H9 (cell line): ENCODE data around the gene OR2F2. TPM values are rescaled to one million over a fixed set of nuclear protein-coding genes. Genes with fewer than 3 reads are reported as not detected.

Experiments used
- DNase-seq: peaks from one replicate; pipeline ENCODE4 v3.0.0-alpha.2; 2017
- H2AFZ ChIP-seq: one replicate; pipeline ENCODE4 v1.6.1; 2013; ENCODE audit warnings: mild to moderate bottlenecking, low read length, control low read depth, moderate library complexity
- H2AK5ac ChIP-seq: 2 replicates; pipeline ENCODE4 v1.6.1; 2013; ENCODE audit warnings: low read length, control low read depth, mixed read lengths; ENCODE audit not compliant: insufficient read length
- H2BK120ac ChIP-seq: one replicate; pipeline ENCODE4 v1.6.1; 2013; ENCODE audit warnings: low read depth, mild to moderate bottlenecking, low read length, control low read depth, inconsistent platforms; ENCODE audit not compliant: poor library complexity, severe bottlenecking
- H2BK12ac ChIP-seq: 2 replicates; pipeline ENCODE4 v1.6.1; 2013; ENCODE audit warnings: low read length, control low read depth, mixed read lengths, low read depth; ENCODE audit not compliant: insufficient read length
- H2BK15ac ChIP-seq: 2 replicates; pipeline ENCODE4 v1.6.1; 2013; ENCODE audit warnings: low read depth, low read length, control low read depth
- H2BK20ac ChIP-seq: one replicate; pipeline ENCODE4 v1.6.1; 2013; ENCODE audit warnings: low read depth, mild to moderate bottlenecking, low read length, control low read depth, inconsistent platforms; ENCODE audit not compliant: poor library complexity, severe bottlenecking
- H2BK5ac ChIP-seq: 2 replicates; pipeline ENCODE4 v1.6.1; 2013; ENCODE audit warnings: low read length, control low read depth, mixed read lengths; ENCODE audit not compliant: insufficient read length
- H3K14ac ChIP-seq: 2 replicates; pipeline ENCODE4 v1.6.1; 2013; ENCODE audit warnings: low read length, control low read depth; ENCODE audit not compliant: insufficient read depth
- H3K18ac ChIP-seq: 2 replicates; pipeline ENCODE4 v1.6.1; 2013; ENCODE audit warnings: low read depth, mild to moderate bottlenecking, mixed read lengths, low read length, control low read depth; ENCODE audit not compliant: insufficient read length
- H3K23ac ChIP-seq: 2 replicates; pipeline ENCODE4 v1.6.1; 2013; ENCODE audit warnings: low read length, control low read depth, mixed read lengths, low read depth; ENCODE audit not compliant: insufficient read length
- H3K23me2 ChIP-seq: 2 replicates; pipeline ENCODE4 v1.6.1; 2013; ENCODE audit warnings: low read depth, mild to moderate bottlenecking, mixed read lengths, low read length, control low read depth; ENCODE audit not compliant: insufficient read length, poor library complexity, severe bottlenecking
- H3K27ac ChIP-seq: 2 replicates; pipeline ENCODE4 v1.5.1; 2013; ENCODE audit warnings: low read length, control low read depth, mixed read lengths, low read depth; ENCODE audit not compliant: insufficient read length
- H3K27me3 ChIP-seq: 2 replicates; pipeline ENCODE4 v1.6.1; 2013; ENCODE audit warnings: low read length, control low read depth, inconsistent platforms; ENCODE audit not compliant: insufficient read depth
- H3K4ac ChIP-seq: 2 replicates; pipeline ENCODE4 v1.6.1; 2013; ENCODE audit warnings: low read depth, mild to moderate bottlenecking, control low read depth, inconsistent platforms, low read length, moderate library complexity
- H3K4me1 ChIP-seq: 2 replicates; pipeline ENCODE4 v1.6.1; 2013; ENCODE audit warnings: low read length, control low read depth, inconsistent platforms; ENCODE audit not compliant: insufficient read depth
- H3K4me2 ChIP-seq: 2 replicates; pipeline ENCODE4 v1.6.1; 2013; ENCODE audit warnings: low read length, control low read depth, mixed read lengths; ENCODE audit not compliant: insufficient read length, insufficient read depth
- H3K56ac ChIP-seq: 2 replicates; pipeline ENCODE4 v1.6.1; 2013; ENCODE audit warnings: low read depth, mild to moderate bottlenecking, mixed read lengths, low read length, control low read depth; ENCODE audit not compliant: insufficient read length
- H3K79me1 ChIP-seq: 2 replicates; pipeline ENCODE4 v1.6.1; 2013; ENCODE audit warnings: low read depth, mild to moderate bottlenecking, moderate library complexity, low read length, control low read depth, inconsistent platforms; ENCODE audit not compliant: insufficient read depth, poor library complexity, severe bottlenecking
- H3K79me2 ChIP-seq: 2 replicates; pipeline ENCODE4 v1.6.1; 2013; ENCODE audit warnings: low read length, control low read depth, inconsistent platforms; ENCODE audit not compliant: insufficient read depth
- H3K9ac ChIP-seq: 2 replicates; pipeline ENCODE4 v1.6.1; 2013; ENCODE audit warnings: low read length, control low read depth, mixed read lengths; ENCODE audit not compliant: insufficient read length; ENCODE audit errors: extremely low read depth
- H3K9me3 ChIP-seq: one replicate; pipeline ENCODE4 v1.6.1; 2013; ENCODE audit warnings: low read depth, low read length, inconsistent platforms; ENCODE audit not compliant: control insufficient read depth
- H3T11ph ChIP-seq: one replicate; pipeline ENCODE4 v1.6.1; 2013; ENCODE audit warnings: mild to moderate bottlenecking, low read length, control low read depth, inconsistent platforms
- H4K20me1 ChIP-seq: one replicate; pipeline ENCODE4 v1.6.1; 2013; ENCODE audit not compliant: control insufficient read depth, insufficient read length, insufficient read depth
- H4K5ac ChIP-seq: 2 replicates; pipeline ENCODE4 v1.6.1; 2013; ENCODE audit warnings: low read depth, mild to moderate bottlenecking, mixed read lengths, low read length, control low read depth; ENCODE audit not compliant: insufficient read length
- H4K8ac ChIP-seq: replicated peaks from 2 replicates; pipeline ENCODE4 v1.6.1; 2013; ENCODE audit warnings: low read length, control low read depth, mixed read lengths, low read depth; ENCODE audit not compliant: insufficient read length
- H4K91ac ChIP-seq: 2 replicates; pipeline ENCODE4 v1.6.1; 2013; ENCODE audit warnings: low read depth, mild to moderate bottlenecking, moderate library complexity, mixed read lengths, low read length, control low read depth; ENCODE audit not compliant: insufficient read length
- H3K27ac Mint-ChIP-seq, 3 experiments: 2 replicates in 2 of 3; 3 replicates in 1 of 3; pipeline ENCODE4 v1.8.0; 2020 to 2021; ENCODE audit warnings: mixed read lengths in 3 of 3, mild to moderate bottlenecking in 1 of 3, moderate library complexity in 1 of 3
- H3K27me3 Mint-ChIP-seq: 2 replicates; pipeline ENCODE4 v1.8.0; 2021; ENCODE audit warnings: low read depth, mild to moderate bottlenecking, moderate library complexity, mixed read lengths
- H3K36me3 Mint-ChIP-seq, 3 experiments: 2 replicates in 2 of 3; 3 replicates in 1 of 3; pipeline ENCODE4 v1.8.0; 2020 to 2021; ENCODE audit warnings: low read depth in 3 of 3, mixed read lengths in 3 of 3; ENCODE audit not compliant: insufficient read depth in 1 of 3
- H3K4me1 Mint-ChIP-seq, 2 experiments: 2 replicates each; pipeline ENCODE4 v1.8.0; 2020; ENCODE audit warnings: mixed read lengths in 2 of 2
- H3K4me3 Mint-ChIP-seq, 2 experiments: 2 replicates in 1 of 2; 3 replicates in 1 of 2; pipeline ENCODE4 v1.8.0; 2020 to 2021; ENCODE audit warnings: mild to moderate bottlenecking in 2 of 2, mixed read lengths in 2 of 2, moderate library complexity in 1 of 2
- H3K9me3 Mint-ChIP-seq, 2 experiments: 2 replicates in 1 of 2; 3 replicates in 1 of 2; pipeline ENCODE4 v1.8.0; 2020; ENCODE audit warnings: mild to moderate bottlenecking in 2 of 2, mixed read lengths in 2 of 2, moderate library complexity in 1 of 2
- WGBS: extraction: QIAGEN DNeasy Blood & Tissue Kit; methylation state at CpG from one replicate; pipeline ENCODE4 v1.1.7; 2013; ENCODE audit warnings: missing lambda C conversion rate, low lambda C conversion rate, mixed read lengths; ENCODE audit not compliant: insufficient read length; ENCODE audit errors: extremely low coverage; 5-methylcytosine and 5-hydroxymethylcytosine counted together
- total RNA-seq: library from RNA; stranded (reverse); gene quantifications from 2 replicates; pipeline ENCODE4 v1.2.1, GENCODE V29; 2021
- TF ChIP-seq, protein P1 (sequence below): fragments of 200-600 bp; sonication (generic); conservative IDR thresholded peaks from 3 replicates; pipeline ENCODE4 v1.8.0; 2021; ENCODE audit warnings: antibody characterized with exemption, mild to moderate bottlenecking

Gene OR2F2
- total RNA-seq, 1 experiment from 2014 or later: not detected

- Histone ChIP-seq H2BK120ac (no peak overlapping the region), H3K79me2 (no peaks in the 10 kb centered on the region), H3K4ac (no peak overlapping the region), H3K14ac (no peak overlapping the region), H3K4me2 (no peak overlapping the region), H3K27ac (no peak overlapping the region), H2BK12ac (no peak overlapping the region), H4K8ac (no peak overlapping the region), H3K9ac (no peak overlapping the region), H3K9me3 (no peaks in the 10 kb centered on the region), H3K27me3 (no peaks in the 10 kb centered on the region), H2AFZ (no peak overlapping the region), H3K79me1 (no peaks in the 10 kb centered on the region), H3K18ac (no peak overlapping the region), H3K4me1 (no peaks in the 10 kb centered on the region), H3T11ph (no peak overlapping the region), H4K5ac (no peak overlapping the region), H4K91ac (no peak overlapping the region), H3K23me2 (no peaks in the 10 kb centered on the region), H3K23ac (no peak overlapping the region), H3K56ac (no peak overlapping the region), H2AK5ac (no peak overlapping the region), H2BK5ac (no peak overlapping the region), H4K20me1 (no peaks in the 10 kb centered on the region), H2BK20ac (no peak overlapping the region), H2BK15ac (no peak overlapping the region)
- TF ChIP-seq, protein P1, sequence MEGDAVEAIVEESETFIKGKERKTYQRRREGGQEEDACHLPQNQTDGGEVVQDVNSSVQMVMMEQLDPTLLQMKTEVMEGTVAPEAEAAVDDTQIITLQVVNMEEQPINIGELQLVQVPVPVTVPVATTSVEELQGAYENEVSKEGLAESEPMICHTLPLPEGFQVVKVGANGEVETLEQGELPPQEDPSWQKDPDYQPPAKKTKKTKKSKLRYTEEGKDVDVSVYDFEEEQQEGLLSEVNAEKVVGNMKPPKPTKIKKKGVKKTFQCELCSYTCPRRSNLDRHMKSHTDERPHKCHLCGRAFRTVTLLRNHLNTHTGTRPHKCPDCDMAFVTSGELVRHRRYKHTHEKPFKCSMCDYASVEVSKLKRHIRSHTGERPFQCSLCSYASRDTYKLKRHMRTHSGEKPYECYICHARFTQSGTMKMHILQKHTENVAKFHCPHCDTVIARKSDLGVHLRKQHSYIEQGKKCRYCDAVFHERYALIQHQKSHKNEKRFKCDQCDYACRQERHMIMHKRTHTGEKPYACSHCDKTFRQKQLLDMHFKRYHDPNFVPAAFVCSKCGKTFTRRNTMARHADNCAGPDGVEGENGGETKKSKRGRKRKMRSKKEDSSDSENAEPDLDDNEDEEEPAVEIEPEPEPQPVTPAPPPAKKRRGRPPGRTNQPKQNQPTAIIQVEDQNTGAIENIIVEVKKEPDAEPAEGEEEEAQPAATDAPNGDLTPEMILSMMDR: no peak
- no peak for DNase-seq
- Mint-ChIP-seq H3K36me3 (no peaks in the 10 kb centered on the region), H3K4me1 (no peaks in the 10 kb centered on the region), H3K27ac (no peak overlapping the region), H3K27me3 (no peaks in the 10 kb centered on the region; the same call in 1 of the 2 replicates), H3K9me3 (no peaks in the 10 kb centered on the region), H3K4me3 (no peak overlapping the region)
- no CpG with 5 or more reads among the region's 10 CpGs for WGBS
Observed at GRCh38 chr7:143980746-143981510, 45.9 kb downstream of the OR2F2 start.
